Measurements from ENCODE around the gene UPK3A.
A peak's percentile ranks its signal among the peaks of the same experiment; 100 is the strongest.

Gene UPK3A

DNA sequence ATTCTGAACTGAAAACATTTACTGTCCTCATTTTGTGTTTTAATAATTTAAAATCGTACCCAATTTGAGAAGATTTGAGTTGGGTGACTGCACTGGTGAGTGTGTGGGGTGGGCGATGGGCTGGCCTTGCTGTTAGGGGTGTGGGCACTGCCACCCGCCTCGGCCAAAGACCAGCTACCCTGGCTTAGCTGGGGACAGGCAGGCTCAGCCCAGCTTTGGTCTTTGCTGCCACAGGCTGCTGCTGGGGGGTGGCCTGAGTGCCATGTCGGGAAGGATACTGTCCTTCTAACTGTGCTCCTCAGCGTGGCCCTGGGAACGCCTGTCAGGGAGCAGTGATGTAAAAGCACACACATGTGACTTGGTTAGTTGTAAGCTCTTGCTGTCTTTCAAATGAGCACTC, 47.3 kb downstream of the UPK3A start:
- DNase-seq, result no peak

DNA sequence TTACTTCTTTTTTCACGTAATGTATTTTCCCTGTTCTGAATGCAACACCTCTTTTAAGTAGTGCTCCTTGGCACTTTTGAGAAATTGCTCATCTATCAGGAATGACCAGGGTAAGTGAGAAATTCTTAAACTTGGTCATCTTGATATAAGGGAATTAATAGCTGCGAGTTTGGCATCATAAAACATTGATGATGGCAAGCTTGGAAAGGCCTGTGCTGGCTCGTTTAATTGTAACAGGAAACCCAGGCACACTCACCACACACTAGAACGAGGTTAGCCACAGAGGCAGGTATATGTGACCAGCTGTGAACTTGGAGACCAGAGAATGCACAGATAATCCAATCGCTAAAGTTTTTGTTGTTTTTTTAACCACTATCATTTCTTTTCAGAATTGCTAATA, 49.3 kb downstream of the UPK3A start:
- DNase-seq, result no peak

DNA sequence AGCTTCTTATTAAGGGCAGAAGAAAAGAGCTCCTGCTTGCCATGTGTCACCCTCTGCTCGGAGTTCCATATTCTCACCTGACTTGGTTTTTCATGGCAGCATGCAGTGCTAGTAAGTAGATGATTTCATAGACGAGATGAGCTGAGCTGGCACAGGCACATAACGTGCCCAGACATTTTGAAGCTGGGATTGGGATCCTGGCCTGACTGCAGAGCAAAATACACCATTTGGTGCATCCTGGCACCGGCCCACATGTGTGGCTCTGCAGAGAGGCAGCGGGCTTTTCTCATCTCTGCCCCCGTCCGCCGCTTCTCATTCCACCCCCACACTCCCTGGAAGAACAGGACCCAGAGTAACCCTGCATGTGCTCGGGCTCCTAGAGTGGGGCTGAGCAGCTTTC, 49.8 kb downstream of the UPK3A start:
- DNase-seq, result no peak

DNA sequence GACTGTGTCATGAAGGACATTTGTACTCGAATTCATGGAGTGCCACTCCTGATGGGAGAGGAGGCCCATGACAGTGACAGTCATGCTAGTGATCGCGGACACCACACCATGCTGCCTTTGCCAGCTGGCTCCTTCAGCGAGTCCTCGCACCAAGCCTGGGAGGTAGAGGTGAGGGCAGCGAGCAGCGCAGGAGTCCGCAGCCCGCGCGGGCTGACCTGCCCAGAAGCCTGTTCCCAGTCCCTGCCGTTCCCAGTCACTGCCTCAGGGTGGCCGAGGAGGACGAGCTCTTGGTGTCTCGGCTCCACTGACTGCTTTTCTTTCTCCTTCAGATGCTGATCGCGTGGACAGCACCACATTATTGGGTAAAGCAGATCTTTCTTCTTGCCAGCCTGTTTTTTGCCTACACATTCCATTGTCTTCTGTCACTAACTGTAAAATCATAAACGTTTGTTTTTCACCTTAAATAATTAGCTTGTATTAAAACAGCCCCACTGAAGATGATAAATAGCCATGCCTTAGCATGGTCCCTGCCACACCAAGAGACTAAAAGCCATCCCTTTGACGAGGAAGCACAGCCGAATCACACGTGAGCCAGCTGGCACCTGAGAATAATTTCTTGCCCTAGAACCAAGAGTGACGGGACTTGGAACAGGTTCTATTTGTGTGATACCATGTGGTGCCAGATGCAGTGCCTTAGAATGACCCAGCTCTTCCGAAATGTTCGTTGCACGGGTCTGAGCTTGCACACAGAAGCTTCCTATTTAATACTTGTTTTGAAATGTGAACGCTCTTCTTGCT, 50.5 kb downstream of the UPK3A start:
- DNase-seq, result no peak

DNA sequence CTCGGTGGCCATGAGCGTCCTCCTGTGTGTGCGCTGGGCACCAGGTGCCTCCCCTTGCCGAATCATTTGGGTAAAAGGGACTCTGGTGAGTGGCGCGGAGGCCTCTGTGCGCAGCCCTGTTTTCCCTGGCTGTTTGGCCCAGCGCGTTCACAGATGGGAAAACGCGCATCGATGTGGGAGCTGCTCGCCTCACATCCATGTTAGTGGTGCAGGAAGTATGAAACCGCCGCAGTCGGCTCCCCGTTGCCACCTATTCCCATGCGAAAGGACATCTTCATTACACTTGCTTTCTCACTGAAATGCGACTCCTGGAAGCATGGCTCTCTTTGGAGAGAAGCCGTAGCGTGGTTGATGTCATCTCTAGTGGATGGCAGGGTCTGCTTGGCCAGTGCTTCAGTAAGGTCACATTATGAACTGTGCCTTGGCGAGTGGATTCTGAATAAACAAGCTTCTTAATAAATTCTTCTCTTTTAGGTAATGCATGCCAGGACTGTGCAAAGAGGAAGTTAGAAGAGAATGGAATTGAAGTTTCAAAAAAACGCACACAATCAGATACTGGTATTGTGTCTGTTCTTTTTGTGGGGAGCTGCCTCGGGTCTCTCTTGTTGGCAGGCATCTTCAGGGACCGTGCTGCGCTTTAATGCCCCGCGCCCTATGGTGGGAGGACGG, 51.2 kb downstream of the UPK3A start:
- no peak for DNase-seq

DNA sequence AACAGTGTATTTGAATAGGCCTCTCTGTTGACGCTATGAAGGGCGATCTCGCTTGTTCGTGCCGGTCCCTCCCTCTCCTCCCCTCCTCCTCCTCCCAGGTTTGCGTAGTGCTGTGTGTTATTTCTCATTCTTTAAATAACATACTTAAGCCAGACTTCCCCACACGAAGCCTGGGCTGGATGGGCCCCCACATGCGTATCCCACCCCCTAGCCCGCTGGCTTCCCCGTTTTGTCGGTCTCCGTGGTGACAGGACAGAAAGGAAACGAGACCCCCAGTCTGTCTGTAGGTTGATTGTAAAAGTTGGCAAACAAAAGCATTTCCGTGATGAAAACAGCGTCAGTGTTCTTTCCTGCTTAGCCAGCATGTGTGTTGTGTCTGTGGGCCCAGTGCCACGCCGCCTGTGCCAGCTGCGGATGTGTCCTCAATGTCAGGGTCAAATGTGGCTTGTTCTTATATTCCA, 52.3 kb downstream of the UPK3A start:
- DNase-seq, result no peak

DNA sequence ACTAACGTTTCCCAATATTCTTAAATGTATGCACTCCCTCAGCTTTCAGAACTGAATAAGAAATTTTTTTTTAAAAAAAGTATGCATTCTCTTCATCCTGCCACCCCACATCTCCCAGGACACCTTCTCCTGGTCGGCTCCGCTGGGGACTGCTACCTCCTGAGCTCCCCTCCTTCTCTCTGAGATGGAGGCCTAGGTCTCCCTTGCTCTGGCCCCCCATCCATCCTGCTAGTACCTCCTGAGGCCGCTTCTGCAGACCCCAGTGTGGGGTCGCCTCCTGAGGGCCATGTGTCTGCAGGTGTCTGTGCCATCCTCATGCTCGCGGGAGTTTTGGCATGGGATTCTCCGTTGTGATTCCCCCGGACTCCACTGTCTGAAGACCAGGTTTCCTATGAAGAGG, 52.8 kb downstream of the UPK3A start:
- no peak for DNase-seq

DNA sequence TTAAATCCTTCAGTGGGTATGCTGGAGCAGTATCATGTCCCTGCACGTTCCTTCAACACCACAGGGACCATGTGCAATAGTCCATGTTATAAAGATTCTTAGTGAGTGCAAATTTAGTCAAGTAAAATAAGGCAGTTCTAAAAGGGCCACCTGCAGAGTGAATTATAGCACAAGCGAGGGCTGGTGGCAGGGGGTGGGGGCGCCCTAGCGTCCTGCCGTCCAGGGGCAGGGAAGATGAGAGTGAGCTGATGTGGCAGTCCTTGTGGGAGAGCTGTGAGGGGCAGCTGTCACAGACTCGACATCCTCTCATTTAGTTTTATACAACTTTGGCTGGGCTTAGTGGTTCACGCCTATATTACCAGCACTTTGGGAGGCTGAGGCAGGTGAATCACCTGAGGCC, 54.0 kb downstream of the UPK3A start:
- DNase-seq, result no peak

DNA sequence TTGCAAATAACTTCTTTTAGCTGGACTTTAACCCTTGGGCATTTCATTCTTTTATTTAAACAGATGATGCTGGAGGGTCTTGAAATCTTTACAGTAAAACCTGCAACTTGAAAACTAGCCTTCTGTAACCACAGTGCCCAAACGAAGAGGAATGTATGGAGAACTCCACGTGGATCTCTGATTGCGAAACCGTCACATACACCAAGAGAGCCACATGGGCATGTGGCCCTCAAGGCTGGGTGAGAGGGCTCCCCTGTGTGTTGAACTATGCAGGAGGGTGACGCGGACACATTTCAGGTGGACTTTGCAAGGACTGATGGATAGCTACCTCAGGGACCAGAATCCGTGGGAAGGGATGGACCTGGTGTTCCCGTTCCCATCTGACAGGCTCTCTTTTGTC, 55.6 kb downstream of the UPK3A start:
- DNase-seq, result no peak

DNA sequence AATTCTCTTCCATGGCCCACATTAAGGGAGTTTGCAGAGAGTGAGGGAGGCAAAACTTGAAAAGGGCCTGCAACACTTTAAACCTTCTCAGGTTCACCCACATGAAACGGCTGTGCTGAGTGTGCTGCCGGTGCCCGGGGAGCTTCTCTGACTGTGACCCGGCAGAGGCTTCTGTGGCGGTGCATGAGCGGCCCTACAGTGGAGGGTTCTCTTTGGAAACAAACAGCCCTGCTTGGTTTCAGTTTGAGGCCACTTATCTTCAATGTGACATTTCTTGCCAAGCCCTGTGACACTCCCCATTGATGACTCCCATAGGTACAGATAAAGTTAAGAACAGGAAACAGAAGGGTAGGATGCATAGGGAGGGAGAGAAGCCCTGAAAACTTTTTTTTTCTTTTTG, 56.7 kb downstream of the UPK3A start:
- peak; percentile 39 to 40 for DNase-seq

DNA sequence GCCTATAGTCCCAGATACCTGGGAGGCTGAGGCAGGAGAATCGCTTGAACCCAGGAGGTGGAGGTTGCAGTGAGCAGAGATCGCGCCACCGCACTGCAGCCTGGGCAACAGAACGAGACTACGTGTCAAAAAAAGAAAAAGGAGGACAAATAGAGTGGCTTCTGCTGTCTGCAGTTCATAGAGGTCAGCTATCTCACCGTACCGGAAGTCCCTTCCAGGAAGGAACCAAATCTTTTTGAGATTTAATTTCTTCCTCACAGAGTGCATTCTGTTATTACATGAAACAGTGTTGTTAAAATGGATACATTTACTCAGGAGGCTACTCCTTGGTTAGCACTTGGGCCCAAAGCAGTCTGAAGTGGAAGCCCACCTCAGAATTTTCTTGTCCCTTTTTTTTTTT, 58.4 kb downstream of the UPK3A start:
- no peak for DNase-seq

DNA sequence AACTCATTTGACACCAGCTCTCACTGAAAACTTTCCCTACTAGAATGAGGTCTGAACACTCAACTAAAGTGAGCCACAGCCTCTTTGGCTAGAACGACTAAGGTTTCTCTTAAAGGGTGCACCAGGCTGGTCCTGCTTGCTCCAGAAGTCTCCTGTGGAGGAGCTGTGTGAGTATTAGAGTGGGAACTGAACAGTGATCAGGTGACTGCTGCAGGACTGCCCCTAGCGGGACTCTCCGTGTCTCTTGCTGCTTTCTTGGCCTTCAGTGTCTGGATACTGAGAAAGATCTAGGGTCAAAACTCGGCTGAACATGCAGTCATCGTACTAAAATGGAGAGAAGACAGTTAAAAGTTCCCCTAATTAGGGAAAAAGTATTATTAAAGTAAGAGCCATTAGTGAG, 59.6 kb downstream of the UPK3A start:
- DNase-seq, result no peak
